Measurements from ENCODE around the gene ERCC6.

The ERCC6 gene

GRCh38 chr10:49504528-49504927 is 34.4 kb downstream of the ERCC6 start:
- TF ChIP-seq CTCF (IDR thresholded peaks at IDR 0.05; ENCODE audit: poor library complexity, severe bottlenecking), result no peak
- DNase-seq (ENCODE audit: low spot score) (no peak), ATAC-seq (ENCODE audit: low read depth) (no peak)
- Histone ChIP-seq H3K27ac (ENCODE audit: poor library complexity, severe bottlenecking) (peak overlapping the region; percentile 24), H3K4me3 (ENCODE audit: severe bottlenecking) (no peak overlapping the region), H3K27me3 (ENCODE audit: insufficient read depth, poor library complexity, severe bottlenecking) (no peaks in the 10 kb centered on the region), H3K36me3 (ENCODE audit: low read depth) (peaks cover 74% of the 10 kb centered on the region), H3K4me1 (ENCODE audit: insufficient read depth, poor library complexity, severe bottlenecking) (peaks cover 4% of the 10 kb centered on the region), H3K9me3 (ENCODE audit: severe bottlenecking) (no peaks in the 10 kb centered on the region)

DNA sequence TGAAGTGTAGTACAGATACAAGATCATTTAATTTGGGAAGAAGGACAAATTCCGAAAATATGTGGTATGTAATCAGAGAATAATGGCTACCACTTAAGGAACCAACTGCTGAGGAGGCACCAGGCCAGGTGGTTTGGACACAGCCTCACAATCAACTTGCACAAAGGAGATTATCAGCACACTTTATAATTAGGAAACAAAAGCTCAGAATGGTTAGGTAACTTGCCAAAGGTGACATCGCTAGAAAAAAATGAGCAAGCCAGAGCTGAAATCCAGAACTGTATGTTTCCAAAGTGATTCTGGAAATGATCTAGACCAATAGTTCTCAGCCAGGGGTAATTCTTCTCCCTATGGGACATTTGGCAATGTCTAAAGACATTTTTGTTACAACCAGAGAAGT is 36.6 kb downstream of the ERCC6 start:
- Histone ChIP-seq H3K9me3 (ENCODE audit: severe bottlenecking) (no peaks in the 10 kb centered on the region), H3K4me1 (ENCODE audit: insufficient read depth, poor library complexity, severe bottlenecking) (peaks cover 4% of the 10 kb centered on the region), H3K27ac (ENCODE audit: poor library complexity, severe bottlenecking) (no peak overlapping the region), H3K27me3 (ENCODE audit: insufficient read depth, poor library complexity, severe bottlenecking) (no peaks in the 10 kb centered on the region), H3K36me3 (ENCODE audit: low read depth) (peaks cover 85% of the 10 kb centered on the region), H3K4me3 (ENCODE audit: severe bottlenecking) (no peak overlapping the region)
- ATAC-seq (ENCODE audit: low read depth) (no peak), DNase-seq (ENCODE audit: low spot score) (no peak)
- no peak for TF ChIP-seq CTCF (IDR thresholded peaks at IDR 0.05; ENCODE audit: poor library complexity, severe bottlenecking)

DNA sequence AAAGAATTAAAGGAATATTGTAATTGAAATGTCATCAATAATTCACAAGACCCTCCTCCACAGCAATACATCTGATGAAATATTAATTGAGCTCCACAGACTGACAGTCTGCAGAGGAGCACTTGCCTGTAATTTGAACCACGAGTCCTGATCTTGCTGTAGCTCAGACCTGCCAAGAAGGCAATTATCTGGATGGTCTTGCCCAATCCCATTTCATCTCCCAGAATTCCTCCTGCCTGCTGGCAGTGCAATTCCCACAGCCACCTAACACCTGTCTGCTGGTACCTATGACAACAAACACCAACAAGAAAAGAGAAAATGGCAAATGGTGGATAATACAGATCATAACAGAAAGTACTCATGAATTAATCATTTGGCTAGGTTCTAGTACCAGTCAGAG is 38.5 kb downstream of the ERCC6 start:
- Histone ChIP-seq H3K4me1 (ENCODE audit: insufficient read depth, poor library complexity, severe bottlenecking) (peaks cover 1% of the 10 kb centered on the region), H3K9me3 (ENCODE audit: severe bottlenecking) (no peaks in the 10 kb centered on the region), H3K27ac (ENCODE audit: poor library complexity, severe bottlenecking) (no peak overlapping the region), H3K4me3 (ENCODE audit: severe bottlenecking) (no peak overlapping the region), H3K27me3 (ENCODE audit: insufficient read depth, poor library complexity, severe bottlenecking) (no peaks in the 10 kb centered on the region), H3K36me3 (ENCODE audit: low read depth) (peaks cover 76% of the 10 kb centered on the region)
- TF ChIP-seq CTCF (IDR thresholded peaks at IDR 0.05; ENCODE audit: poor library complexity, severe bottlenecking), result no peak
- ATAC-seq (ENCODE audit: low read depth), result 0 out of 3 replicates have a peak, but pooled peaks have one; percentile 14
- no peak for DNase-seq (ENCODE audit: low spot score)

- H3K4me1 ChIP-seq (ENCODE audit: insufficient read depth, poor library complexity, severe bottlenecking), result no peaks in the 10 kb centered on the region
- no peak for TF ChIP-seq CTCF (IDR thresholded peaks at IDR 0.05; ENCODE audit: poor library complexity, severe bottlenecking)
- no peak overlapping the region for H3K4me3 ChIP-seq (ENCODE audit: severe bottlenecking)
- H3K27me3 ChIP-seq (ENCODE audit: insufficient read depth, poor library complexity, severe bottlenecking), result no peaks in the 10 kb centered on the region
- H3K27ac ChIP-seq (ENCODE audit: poor library complexity, severe bottlenecking), result no peak overlapping the region
- H3K9me3 ChIP-seq (ENCODE audit: severe bottlenecking), result no peaks in the 10 kb centered on the region
- ATAC-seq (ENCODE audit: low read depth) (no peak), DNase-seq (ENCODE audit: low spot score) (no peak)
- H3K36me3 ChIP-seq (ENCODE audit: low read depth), result peaks cover 65% of the 10 kb centered on the region
Measured at GRCh38 chr10:49499305-49499851, 39.5 kb downstream of the ERCC6 start.

- Histone ChIP-seq H3K9me3 (ENCODE audit: severe bottlenecking) (no peaks in the 10 kb centered on the region), H3K36me3 (ENCODE audit: low read depth) (peaks cover 56% of the 10 kb centered on the region), H3K4me3 (ENCODE audit: severe bottlenecking) (no peak overlapping the region), H3K27me3 (ENCODE audit: insufficient read depth, poor library complexity, severe bottlenecking) (no peaks in the 10 kb centered on the region), H3K27ac (ENCODE audit: poor library complexity, severe bottlenecking) (no peak overlapping the region), H3K4me1 (ENCODE audit: insufficient read depth, poor library complexity, severe bottlenecking) (no peaks in the 10 kb centered on the region)
- TF ChIP-seq CTCF (IDR thresholded peaks at IDR 0.05; ENCODE audit: poor library complexity, severe bottlenecking), result no peak
- DNase-seq (ENCODE audit: low spot score) (no peak), ATAC-seq (ENCODE audit: low read depth) (no peak)
Measured at GRCh38 chr10:49498425-49498824, 40.5 kb downstream of the ERCC6 start.
